Adrenal gland (tissue), 5 donors: Measurements from ENCODE around the gene MSRB2.

ENCODE experiments used
- POLR2A ChIP-seq, 2 donors: fragments of 450-650 bp; IDR thresholded peaks; one replicate each; pipeline ENCODE4 v1.6.1; 2017; ENCODE audit warnings: antibody characterized with exemption in 2 of 2, mild to moderate bottlenecking in 2 of 2, moderate library complexity in 1 of 2
- TF ChIP-seq, protein P1 (sequence below), 6 experiments: fragments of 450-650 bp in 4 of 6; fragments of 200-600 bp in 2 of 6; sonication (generic) in 1 of 6; IDR thresholded peaks; 1 replicate in 5 of 6; 2 replicates in 1 of 6; pipeline versions ENCODE4 v1.5.1 to v1.8.0; 2016 to 2021; ENCODE audit warnings: antibody characterized with exemption in 6 of 6, mild to moderate bottlenecking in 2 of 6, moderate library complexity in 1 of 6
- donor health status: DM: no; HTN: no; CAD: no.

DNA sequence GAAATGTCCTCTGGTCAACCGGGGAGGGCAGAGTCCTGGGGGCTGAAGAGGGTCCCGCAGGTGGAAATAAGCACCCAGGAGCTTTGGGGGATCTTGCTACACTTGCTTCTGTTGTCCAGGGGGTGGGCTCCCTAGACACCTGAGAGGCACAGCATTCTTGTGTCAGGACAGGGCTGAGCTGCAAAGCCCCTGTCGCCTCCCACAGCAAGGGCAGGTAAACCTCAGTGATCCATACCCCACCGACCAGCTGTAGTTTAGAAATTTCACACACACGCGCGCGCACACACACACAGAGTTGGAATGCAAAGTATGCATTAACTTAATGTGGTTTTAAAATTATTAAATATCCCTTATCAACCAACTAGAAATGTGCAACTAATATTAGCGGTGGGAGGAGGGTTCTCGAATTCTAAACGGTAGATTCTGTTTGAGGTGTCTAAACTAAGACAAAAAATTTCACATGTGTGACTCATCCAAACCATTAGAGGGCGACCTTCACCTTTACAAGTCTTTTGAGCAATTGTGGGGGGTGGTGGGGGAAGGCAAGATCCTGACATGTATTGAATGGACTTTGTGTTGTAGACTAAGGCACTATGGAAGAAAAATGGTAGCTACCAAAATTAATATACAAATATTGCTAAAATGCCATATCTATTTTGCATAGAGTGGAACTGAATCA, 62.5 kb downstream of the MSRB2 start:
- TF ChIP-seq, protein P1, sequence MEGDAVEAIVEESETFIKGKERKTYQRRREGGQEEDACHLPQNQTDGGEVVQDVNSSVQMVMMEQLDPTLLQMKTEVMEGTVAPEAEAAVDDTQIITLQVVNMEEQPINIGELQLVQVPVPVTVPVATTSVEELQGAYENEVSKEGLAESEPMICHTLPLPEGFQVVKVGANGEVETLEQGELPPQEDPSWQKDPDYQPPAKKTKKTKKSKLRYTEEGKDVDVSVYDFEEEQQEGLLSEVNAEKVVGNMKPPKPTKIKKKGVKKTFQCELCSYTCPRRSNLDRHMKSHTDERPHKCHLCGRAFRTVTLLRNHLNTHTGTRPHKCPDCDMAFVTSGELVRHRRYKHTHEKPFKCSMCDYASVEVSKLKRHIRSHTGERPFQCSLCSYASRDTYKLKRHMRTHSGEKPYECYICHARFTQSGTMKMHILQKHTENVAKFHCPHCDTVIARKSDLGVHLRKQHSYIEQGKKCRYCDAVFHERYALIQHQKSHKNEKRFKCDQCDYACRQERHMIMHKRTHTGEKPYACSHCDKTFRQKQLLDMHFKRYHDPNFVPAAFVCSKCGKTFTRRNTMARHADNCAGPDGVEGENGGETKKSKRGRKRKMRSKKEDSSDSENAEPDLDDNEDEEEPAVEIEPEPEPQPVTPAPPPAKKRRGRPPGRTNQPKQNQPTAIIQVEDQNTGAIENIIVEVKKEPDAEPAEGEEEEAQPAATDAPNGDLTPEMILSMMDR (IDR thresholded peaks at IDR 0.05): no peak
- TF ChIP-seq POLR2A (IDR thresholded peaks at IDR 0.05): no peak
